Right renal cortex interstitium (tissue), 3 donors: Measurements from ENCODE around the gene ICOSLG. TPM values are rescaled to one million over a fixed set of nuclear protein-coding genes. Genes with fewer than 3 reads are reported as not detected.
"Not testable (repeated sequence)": the region's sequence is repeated elsewhere in the genome, so short reads cannot be mapped to it uniquely, and the experiment has no call there.

ENCODE experiments used
- DNase-seq, 3 donors: peaks; one replicate each; pipeline ENCODE4 v3.0.0-alpha.2; 2013; ENCODE audit warnings: low read depth in 3 of 3, low spot score in 2 of 3
- polyA plus RNA-seq, 3 donors: library from polyadenylated mRNA; unstranded; fragments of 120-200 nt; gene quantifications; one replicate each; pipeline ENCODE4 v1.2.1, GENCODE V29; 2013; ENCODE audit not compliant: insufficient read length in 3 of 3

The ICOSLG gene
- polyA plus RNA-seq, 3 donors: 6.1 to 13.2 (median 6.9) TPM

DNA sequence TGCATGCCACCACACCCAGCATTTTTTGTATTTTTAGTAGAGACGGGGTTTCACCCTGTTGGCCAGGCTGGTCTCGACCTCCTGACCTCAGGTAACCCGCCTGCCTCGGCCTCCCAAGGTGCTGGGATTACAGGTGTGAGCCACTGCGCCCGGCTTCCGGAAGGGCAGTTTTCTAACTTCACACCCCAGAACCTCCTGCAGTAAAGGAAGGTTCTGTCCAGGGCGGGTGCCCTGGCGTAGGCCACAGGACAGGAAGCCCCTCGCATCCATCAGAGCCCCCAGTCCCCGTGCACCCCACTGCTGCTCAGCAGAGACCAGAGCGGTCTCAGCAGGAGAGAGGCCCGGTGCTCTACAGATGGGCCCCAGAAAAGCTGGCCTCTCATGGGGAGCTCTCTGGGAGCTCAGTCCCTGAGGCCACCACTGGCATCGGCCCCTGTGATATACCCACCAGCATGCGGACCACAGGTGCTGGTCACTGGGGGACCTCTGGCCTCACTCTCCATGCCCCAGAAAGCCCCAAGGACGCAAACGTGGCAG, 25.1 kb upstream of the ICOSLG start:
- no peak for DNase-seq

GRCh38 chr21:44263768-44264167, 23.0 kb upstream of the ICOSLG start:
- no peak for DNase-seq

DNA sequence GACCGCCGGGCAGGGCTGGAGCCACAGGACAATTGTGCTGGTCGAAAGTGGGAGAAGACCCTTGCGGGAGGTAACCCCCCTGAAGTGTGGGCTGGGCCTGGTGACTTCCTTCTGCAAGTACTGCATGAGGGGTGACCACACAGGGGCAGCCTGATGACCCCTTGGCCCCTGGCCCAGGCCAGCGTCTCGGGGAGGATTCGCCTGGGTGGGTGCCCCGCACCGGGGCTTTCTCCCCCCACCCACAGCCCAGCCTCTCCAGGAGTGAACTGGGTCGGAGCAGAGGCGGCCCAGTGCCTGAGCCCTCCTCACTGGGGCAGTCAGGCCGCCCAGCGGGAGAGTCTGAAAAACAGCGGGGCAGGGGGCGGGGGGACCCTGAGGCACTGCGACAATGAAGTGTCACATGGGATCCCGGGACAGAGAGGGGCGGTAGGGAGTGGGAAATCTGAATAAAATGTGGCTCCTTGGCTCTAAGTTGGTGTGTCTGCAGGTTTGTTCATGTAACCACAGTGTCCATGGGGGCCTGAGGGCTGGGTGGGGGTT, 22.5 kb upstream of the ICOSLG start:
- no peak for DNase-seq

DNA sequence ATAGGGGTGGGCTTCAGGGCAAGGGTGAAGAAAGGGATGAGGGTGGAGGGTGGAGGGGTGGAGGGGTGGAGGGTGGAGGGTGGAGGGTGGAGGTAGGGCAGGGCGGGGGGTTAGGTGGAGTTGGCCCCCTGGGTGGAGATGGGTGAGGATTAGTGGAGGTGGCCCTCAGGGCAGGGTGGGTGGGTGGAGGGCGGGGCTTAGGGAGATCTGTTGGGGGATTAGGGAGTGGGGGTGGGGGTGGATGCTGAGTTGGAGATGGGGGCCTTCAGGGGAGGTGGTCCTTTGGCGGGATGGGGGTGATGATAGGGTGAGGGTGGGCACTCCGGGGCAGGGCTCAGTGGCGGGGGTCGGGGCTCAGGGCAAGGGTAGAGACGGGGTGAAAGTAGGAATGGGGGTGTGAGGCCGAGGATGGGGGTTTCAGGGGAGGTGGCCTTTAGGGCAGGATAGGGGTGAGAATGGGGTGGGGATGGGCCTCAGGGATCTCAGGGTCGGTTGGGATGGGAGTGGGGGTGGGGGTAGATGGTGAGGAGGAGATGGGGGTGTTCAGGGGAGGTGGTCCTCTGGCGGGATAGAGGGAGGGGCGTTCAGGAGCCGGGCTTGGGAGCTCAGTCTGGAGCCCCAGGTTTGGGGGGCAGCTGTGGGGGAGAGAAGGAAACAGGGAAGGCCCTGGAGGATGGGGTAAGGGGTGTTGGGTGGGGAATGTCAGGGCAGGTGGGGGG, 21.8 kb upstream of the ICOSLG start:
- no peak for DNase-seq

DNA sequence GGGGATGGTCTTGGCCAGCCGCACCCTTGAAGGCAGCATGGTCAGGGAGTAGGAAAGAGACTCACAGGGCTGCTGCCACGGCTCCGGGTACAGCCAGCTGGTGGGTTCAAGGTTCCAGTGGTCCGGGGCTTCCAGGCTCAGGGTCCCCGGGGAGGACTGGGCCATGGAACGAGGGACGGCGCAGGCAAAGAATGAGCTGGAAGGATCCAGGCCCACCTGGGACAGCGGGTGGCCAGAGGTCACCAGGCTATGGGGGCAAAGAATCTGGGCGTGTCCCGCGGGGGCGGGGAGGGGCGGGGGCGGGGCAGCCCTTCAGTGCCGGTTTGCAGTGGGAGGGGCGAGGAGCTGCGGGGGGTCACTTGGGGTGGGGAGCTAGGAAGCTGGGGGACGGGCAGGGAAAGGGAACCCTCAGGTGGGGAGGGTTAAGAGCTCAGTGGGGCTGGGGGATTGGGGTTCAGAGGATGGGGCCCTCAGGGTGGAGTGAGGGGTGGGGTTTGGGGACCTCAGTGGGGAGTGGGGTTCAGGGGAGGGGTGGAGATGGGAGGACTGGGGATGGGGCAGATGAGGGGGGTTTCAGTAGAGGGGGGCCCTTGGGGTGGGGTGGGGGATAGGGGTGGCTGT, 21.0 kb upstream of the ICOSLG start, which contains the start of gene DNMT3L:
Gene DNMT3L (minus strand): TSS at position 223 of the 621 bp plus-strand sequence. CDS start 638 bp downstream, outside the sequence.
- no peak for DNase-seq

- DNase-seq: no peak
These were observed 20.3 kb upstream of the ICOSLG start for GRCh38 chr21:44260791-44261631.

DNA sequence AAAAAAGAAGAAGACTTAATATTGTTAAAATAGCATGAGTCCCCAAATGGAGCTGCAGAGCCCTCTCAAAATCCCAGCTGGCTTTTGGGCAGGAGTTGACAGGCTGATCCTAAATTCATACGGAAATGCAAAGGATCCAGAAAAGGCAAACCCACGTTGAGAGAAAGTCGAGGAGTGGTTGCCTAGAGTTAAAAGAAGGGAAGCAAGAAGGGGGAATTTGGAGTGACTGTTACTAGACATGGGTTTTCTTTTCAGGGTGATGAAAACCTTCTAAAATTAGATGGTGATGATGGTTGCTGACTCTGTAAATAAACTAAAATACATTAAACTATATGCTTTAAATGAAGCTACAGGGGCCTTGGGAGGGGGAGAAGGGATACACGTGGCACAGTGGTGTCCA, 19.3 kb upstream of the ICOSLG start:
- no peak for DNase-seq

DNA sequence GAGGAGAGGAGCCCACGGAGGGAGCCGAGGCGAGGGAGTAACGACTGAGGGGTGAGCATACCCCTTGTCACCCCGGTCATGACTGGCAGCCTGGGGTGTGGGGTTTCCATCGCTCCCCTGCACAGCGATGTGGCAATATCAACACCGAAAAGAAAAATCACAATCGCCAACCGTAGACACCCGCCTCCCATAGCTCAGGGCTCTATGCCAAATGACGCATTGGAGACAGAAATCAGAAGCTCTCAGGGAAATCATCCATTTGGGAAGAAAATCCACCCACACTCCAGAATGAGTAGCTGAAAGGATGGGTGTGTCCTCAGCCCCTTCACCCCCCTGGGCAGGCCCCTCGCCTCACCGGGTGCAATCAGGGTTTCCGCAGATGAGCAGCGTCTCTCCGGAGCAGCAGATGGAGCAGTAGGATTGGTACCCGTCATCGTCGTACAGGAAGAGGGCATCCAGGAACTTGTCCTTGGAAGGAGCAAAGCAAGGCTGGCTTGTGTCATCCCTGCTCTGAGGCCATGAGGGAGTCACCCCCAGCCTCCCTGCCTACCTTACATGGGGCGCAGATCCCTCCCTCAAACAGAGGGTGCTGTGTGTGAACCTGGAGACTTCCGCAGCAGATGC, 18.5 kb upstream of the ICOSLG start:
- no peak for DNase-seq

DNA sequence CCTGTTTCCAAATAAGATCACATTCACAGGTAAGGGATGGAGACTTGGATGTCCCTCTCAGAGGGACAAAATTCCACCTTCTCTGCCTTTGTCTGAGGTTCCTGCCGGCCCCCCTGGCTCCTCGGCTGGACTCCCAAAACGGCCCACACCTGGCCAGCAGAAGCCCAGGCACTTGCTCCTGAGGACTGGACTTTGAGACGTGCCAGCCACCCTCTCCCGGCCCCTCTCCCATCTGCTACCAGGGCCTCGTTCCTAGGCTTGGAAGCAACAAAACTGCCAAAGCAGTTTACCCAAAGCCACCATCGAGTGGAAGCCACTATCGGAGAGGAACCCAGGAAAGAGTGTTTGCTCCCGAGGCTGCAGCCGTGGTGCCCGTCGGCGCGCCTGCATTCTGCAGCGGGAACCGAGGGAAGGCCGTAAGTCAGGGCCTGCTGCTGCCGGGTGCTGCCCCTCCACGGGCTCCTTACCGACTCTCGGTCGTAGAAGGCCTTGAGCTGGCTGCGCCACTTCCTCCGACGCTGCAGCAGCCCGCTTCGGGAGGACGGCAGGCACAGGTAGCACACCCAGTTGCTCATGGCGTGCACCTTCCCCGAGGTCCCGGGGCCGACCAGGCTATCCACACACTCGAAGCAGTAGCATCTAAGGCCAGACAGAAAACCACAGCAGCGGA, 17.4 kb upstream of the ICOSLG start:
- no peak for DNase-seq

- no peak for DNase-seq
These were observed 14.8 kb upstream of the ICOSLG start for GRCh38 chr21:44255511-44255981.

GRCh38 chr21:44253832-44254710, 13.3 kb upstream of the ICOSLG start:
- no peak for DNase-seq

DNA sequence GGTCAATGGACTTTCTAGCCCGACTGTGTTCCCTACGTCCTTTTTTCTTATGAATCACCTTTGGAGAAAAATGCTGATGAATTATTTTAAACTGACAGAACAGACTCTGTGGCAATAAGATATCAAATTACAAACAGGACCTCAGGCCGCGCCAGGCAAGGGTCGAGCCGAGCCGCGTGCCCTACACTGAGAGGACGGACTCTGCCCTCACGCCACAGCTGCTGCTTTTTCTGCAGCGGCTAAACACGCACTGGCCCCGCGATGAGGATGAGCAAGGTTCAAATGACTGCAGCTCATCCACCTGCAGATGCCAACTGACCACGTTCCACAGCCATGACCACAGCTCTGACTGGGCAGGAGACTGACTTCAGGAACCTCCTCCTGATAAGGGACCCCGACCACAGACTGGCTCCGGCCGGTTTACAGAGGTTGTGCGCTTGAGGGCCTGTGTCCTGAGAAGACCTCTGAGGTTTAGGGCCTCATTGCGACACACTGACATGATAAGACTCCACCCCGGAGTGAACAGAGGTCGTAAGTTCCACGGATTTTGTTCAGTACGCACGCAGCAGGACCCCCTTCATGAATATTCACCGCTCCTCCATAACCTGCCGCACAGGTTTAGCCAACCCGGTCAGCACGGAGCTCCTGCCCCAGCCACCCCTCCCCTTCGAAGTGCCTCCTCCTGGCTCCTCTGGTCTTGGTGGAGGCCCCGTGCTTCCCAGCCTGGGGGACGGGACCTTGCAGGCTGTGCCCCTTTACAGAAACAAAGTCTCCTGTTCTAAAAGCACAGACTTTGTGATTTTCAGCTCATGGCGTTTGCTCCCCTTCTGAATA, 8.7 kb upstream of the ICOSLG start:
- not testable (repeated sequence) for DNase-seq

GRCh38 chr21:44247904-44248303, 7.2 kb upstream of the ICOSLG start:
- DNase-seq: not testable (repeated sequence)

GRCh38 chr21:44243980-44244379, 3.2 kb upstream of the ICOSLG start:
- not testable (repeated sequence) for DNase-seq

DNA sequence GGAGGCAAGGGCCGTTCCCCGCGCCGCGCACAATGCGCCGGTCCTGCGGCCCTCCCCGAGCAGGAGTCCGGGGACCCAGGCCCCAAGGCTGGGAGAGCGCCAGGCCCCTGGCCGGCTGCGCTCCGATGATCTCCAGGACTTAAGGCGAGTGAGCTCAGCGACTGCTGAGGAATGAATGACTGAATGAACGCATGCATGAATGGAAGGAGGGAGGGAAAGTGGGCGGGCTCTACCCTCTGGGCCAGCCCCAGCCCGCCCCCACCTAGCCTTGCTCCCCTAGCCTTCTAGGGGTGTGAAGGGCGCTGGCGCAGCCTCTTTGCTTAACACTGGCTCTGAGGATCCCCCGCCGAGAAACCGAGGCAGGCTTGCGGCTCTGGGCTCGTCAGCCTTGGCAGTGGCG, 538 bp upstream of the ICOSLG start:
- not testable (repeated sequence) for DNase-seq

DNA sequence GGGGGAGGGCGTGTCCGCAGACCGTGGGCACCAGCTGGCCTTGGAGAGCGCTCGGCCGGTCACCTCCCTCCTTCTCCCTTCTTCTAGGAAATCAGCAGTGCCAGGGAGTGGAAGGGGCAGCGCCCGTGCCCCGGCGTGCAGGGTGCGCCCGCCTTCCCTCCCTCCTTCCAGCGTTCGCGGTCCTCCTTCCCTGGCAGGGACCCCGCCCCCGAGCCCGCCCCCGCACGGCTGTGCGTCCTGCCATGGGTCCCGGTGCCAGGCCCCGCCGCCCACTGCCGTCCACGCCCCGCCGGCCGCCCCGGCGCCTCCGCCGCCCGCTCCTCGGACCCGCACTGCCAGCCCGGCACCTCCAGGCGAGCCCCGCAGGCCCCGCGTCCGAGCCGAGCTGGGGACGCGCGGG, 390 bp downstream of the ICOSLG start:
- DNase-seq: not testable (repeated sequence)

DNA sequence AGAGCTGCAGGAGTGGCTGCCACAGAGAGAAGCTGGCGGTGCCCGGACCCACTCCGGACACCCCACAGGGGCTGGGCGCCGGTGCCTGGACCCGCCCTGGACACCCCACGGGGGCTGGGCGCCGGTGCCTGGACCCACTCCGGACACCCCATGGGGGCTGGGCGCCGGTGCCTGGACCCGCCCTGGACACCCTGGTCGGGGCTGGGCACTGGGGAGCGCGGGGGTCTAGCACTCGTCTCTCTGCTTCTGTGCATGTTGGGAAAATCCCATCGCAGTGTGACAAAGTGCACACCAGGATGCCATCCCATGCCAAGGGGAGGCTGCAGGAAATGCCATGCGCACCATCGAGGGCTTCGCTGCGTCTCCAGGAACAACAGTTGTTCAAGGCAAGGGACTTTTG, 11.2 kb downstream of the ICOSLG start:
- not testable (repeated sequence) for DNase-seq

DNA sequence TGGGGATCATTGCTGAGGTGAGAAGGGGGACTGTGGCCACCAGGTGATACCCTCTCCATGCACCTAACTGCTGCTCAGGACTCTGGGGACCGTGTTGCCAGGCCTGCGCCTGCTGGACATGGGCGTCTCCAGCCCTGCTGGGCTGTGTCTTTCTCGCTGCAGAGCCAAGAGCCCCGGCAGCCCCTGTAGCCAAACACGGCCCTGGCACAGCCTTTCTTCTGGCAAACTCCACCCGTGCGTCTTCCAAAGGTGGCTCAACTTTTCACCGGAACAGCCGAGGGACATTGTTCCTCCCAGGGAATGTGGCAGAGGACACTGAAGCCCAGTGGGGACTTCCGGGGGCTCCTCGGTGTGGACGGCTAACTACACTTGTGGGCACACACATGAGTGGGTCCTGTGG, 12.6 kb downstream of the ICOSLG start:
- DNase-seq: not testable (repeated sequence)
